GM12873 (cell line): ENCODE measurements around the gene APEH.

ENCODE experiments used
- CTCF ChIP-seq: IDR thresholded peaks from 2 replicates; pipeline ENCODE4 v1.5.1; 2012; ENCODE audit warnings: low read depth, mild to moderate bottlenecking, moderate library complexity, low read length, control low read depth; ENCODE audit not compliant: insufficient read depth; ENCODE audit errors: missing control alignments

APEH gene

GRCh38 chr3:49655731-49656285 is 18.3 kb upstream of the APEH start:
- no peak for TF ChIP-seq CTCF

GRCh38 chr3:49656541-49657112 is 17.5 kb upstream of the APEH start:
- no peak for TF ChIP-seq CTCF

GRCh38 chr3:49657208-49657915 is 16.8 kb upstream of the APEH start:
- TF ChIP-seq CTCF = no peak

GRCh38 chr3:49658711-49659110 is 15.4 kb upstream of the APEH start:
- no peak for TF ChIP-seq CTCF

GRCh38 chr3:49659756-49660155 is 14.4 kb upstream of the APEH start:
- no peak for TF ChIP-seq CTCF

- TF ChIP-seq CTCF = no peak
Measured at GRCh38 chr3:49661281-49661680, 12.9 kb upstream of the APEH start.

- TF ChIP-seq CTCF = no peak
Measured at GRCh38 chr3:49662021-49662420, 12.1 kb upstream of the APEH start.
